H1 (cell line): Measurements from ENCODE around the gene GAD2. TPM values are rescaled to one million over a fixed set of nuclear protein-coding genes. Genes with fewer than 3 reads are reported as not detected.

Source experiments
- CTCF ChIA-PET: fragments of 300-600 bp; sonication (Branson Sonifier 250); formaldehyde crosslinking; loops from one replicate; lab custom pipeline; 2021; ENCODE audit not compliant: partially characterized antibody; lab: Charles Lee
- POLR2A ChIA-PET: fragments of 300-600 bp; sonication (Branson Sonifier 250); formaldehyde crosslinking; loops from one replicate; lab custom pipeline; 2021; ENCODE audit warnings: inconsistent platforms; ENCODE audit not compliant: partially characterized antibody; lab: Charles Lee
- DNase-seq, 2 experiments: peaks; one replicate each; pipeline versions ENCODE4 v3.0.0 to v3.0.0-alpha.2; 2010 to 2022; ENCODE audit warnings: low spot score in 2 of 2, low read depth in 1 of 2, mixed read lengths in 1 of 2
- FAIRE-seq: peaks from 2 replicates; lab custom pipeline; 2011; peaks lifted over from hg19 to GRCh38; lab: Jason Lieb, UNC
- H2AFZ ChIP-seq: 2 replicates; pipeline ENCODE4 v1.8.1; 2012; ENCODE audit warnings: low read length, inconsistent platforms
- H2AK5ac ChIP-seq: 2 replicates; pipeline ENCODE4 v1.6.1; 2013; ENCODE audit warnings: low read depth, low read length
- H2BK120ac ChIP-seq: replicated peaks from 2 replicates; pipeline ENCODE3; 2013; ENCODE audit warnings: low read depth, low read length, inconsistent platforms
- H2BK12ac ChIP-seq: 2 replicates; pipeline ENCODE4 v1.6.1; 2013; ENCODE audit warnings: low read depth, low read length
- H2BK15ac ChIP-seq: 2 replicates; pipeline ENCODE4 v1.6.1; 2013; ENCODE audit warnings: low read length
- H2BK20ac ChIP-seq: 2 replicates; pipeline ENCODE4 v1.6.1; 2013; ENCODE audit warnings: low read length
- H2BK5ac ChIP-seq: 2 replicates; pipeline ENCODE4 v1.6.1; 2013; ENCODE audit warnings: low read depth, low read length
- H3K14ac ChIP-seq: 2 replicates; pipeline ENCODE4 v1.6.1; 2013; ENCODE audit warnings: inconsistent platforms; ENCODE audit not compliant: insufficient read length
- H3K18ac ChIP-seq: 2 replicates; pipeline ENCODE4 v1.6.1; 2013; ENCODE audit warnings: low read length; ENCODE audit errors: extremely low read depth
- H3K23ac ChIP-seq: 2 replicates; pipeline ENCODE4 v1.6.1; 2013; ENCODE audit warnings: inconsistent platforms; ENCODE audit not compliant: insufficient read length
- H3K23me2 ChIP-seq: 2 replicates; pipeline ENCODE4 v1.6.1; 2013; ENCODE audit warnings: low read depth, low read length
- H3K27ac ChIP-seq: 2 replicates; pipeline ENCODE4 v1.6.1; 2011; ENCODE audit warnings: low read depth, low read length, inconsistent platforms
- H3K27me3 ChIP-seq, 4 experiments: replicated peaks in 1 of 4; 1 replicate in 1 of 4; 2 replicates in 3 of 4; pipeline versions ENCODE4 v1.6.1 to v1.8.1; 2011 to 2013; ENCODE audit warnings: low read length in 3 of 4, mild to moderate bottlenecking in 3 of 4, inconsistent platforms in 2 of 4, mixed read lengths in 2 of 4, moderate library complexity in 1 of 4; ENCODE audit not compliant: control insufficient read depth in 3 of 4, insufficient read depth in 3 of 4; ENCODE audit errors: extremely low read depth in 1 of 4
- H3K36me3 ChIP-seq, 4 experiments: 2 replicates each; pipeline versions ENCODE4 v1.6.1 to v1.8.1; 2011 to 2013; ENCODE audit warnings: mild to moderate bottlenecking in 4 of 4, low read length in 3 of 4, moderate library complexity in 2 of 4, control low read depth in 1 of 4, inconsistent platforms in 1 of 4; ENCODE audit not compliant: insufficient read depth in 4 of 4, control insufficient read depth in 2 of 4
- H3K4ac ChIP-seq: replicated peaks from 2 replicates; pipeline ENCODE3; 2013; ENCODE audit warnings: low read length, low read depth, mixed read lengths, inconsistent platforms; ENCODE audit not compliant: insufficient read length
- H3K4me1 ChIP-seq, 4 experiments: replicated peaks in 1 of 4; 1 replicate in 1 of 4; 2 replicates in 3 of 4; pipeline versions ENCODE4 v1.6.1 to v1.8.1; 2011 to 2013; ENCODE audit warnings: low read length in 3 of 4, inconsistent platforms in 2 of 4, mixed read lengths in 1 of 4; ENCODE audit not compliant: insufficient read depth in 4 of 4, control insufficient read depth in 3 of 4
- H3K4me2 ChIP-seq, 2 experiments: 2 replicates each; pipeline versions ENCODE4 v1.6.1 to v1.8.1; 2011 to 2013; ENCODE audit warnings: low read depth in 2 of 2, low read length in 2 of 2, control low read depth in 1 of 2, inconsistent platforms in 1 of 2, mild to moderate bottlenecking in 1 of 2; ENCODE audit not compliant: insufficient read depth in 1 of 2
- H3K4me3 ChIP-seq, 4 experiments: fragments of 200-600, 300-600 bp in 1 of 4; sonication (generic), shearing (Covaris generic), sonication (Bioruptor Twin) in 1 of 4; 2 replicates each; pipeline versions ENCODE4 v1.5.1 to v1.8.1; 2011 to 2016; ENCODE audit warnings: low read length in 4 of 4, low read depth in 3 of 4, control low read depth in 2 of 4, inconsistent platforms in 2 of 4, mild to moderate bottlenecking in 2 of 4, mixed read lengths in 1 of 4, moderate library complexity in 1 of 4; ENCODE audit not compliant: insufficient read depth in 2 of 4; ENCODE audit errors: extremely low read depth in 1 of 4
- H3K56ac ChIP-seq: replicated peaks from 2 replicates; pipeline ENCODE3; 2013; ENCODE audit warnings: low read depth, mild to moderate bottlenecking, mixed read lengths, low read length, inconsistent platforms; ENCODE audit not compliant: insufficient read length
- H3K79me1 ChIP-seq: 2 replicates; pipeline ENCODE4 v1.6.1; 2013; ENCODE audit warnings: low read depth, low read length, control low read depth
- H3K79me2 ChIP-seq, 2 experiments: 2 replicates each; pipeline versions ENCODE4 v1.6.1 to v1.8.1; 2012 to 2013; ENCODE audit warnings: low read length in 2 of 2, mild to moderate bottlenecking in 2 of 2, inconsistent platforms in 1 of 2; ENCODE audit not compliant: insufficient read depth in 2 of 2, control insufficient read depth in 1 of 2
- H3K9ac ChIP-seq, 4 experiments: replicated peaks in 1 of 4; 1 replicate in 1 of 4; 2 replicates in 3 of 4; pipeline versions ENCODE4 v1.6.1 to v1.8.1; 2011 to 2013; ENCODE audit warnings: low read depth in 3 of 4, low read length in 3 of 4, control low read depth in 2 of 4, mild to moderate bottlenecking in 2 of 4, moderate library complexity in 2 of 4, inconsistent platforms in 1 of 4; ENCODE audit errors: extremely low read depth in 1 of 4
- H3K9me3 ChIP-seq, 2 experiments: 2 replicates each; pipeline versions ENCODE4 v1.6.1 to v1.8.1; 2012 to 2013; ENCODE audit warnings: mild to moderate bottlenecking in 2 of 2, moderate library complexity in 2 of 2, control low read depth in 1 of 2, inconsistent platforms in 1 of 2, low read depth in 1 of 2, low read length in 1 of 2, mixed read lengths in 1 of 2; ENCODE audit not compliant: insufficient read depth in 2 of 2
- H4K20me1 ChIP-seq, 2 experiments: replicated peaks in 1 of 2; 2 replicates each; pipeline versions ENCODE3 to v1.8.1; 2011 to 2013; ENCODE audit warnings: inconsistent platforms in 2 of 2, low read length in 2 of 2, mild to moderate bottlenecking in 1 of 2; ENCODE audit not compliant: insufficient read depth in 2 of 2, control insufficient read depth in 1 of 2
- H4K5ac ChIP-seq: 2 replicates; pipeline ENCODE4 v1.6.1; 2013; ENCODE audit warnings: low read length, low read depth, mixed read lengths, inconsistent platforms; ENCODE audit not compliant: insufficient read length
- H4K8ac ChIP-seq: 2 replicates; pipeline ENCODE4 v1.8.0; 2013; ENCODE audit warnings: mild to moderate bottlenecking, moderate library complexity, low read length, inconsistent platforms; ENCODE audit not compliant: insufficient read depth; ENCODE audit errors: extremely low read depth
- H4K91ac ChIP-seq: replicated peaks from 2 replicates; pipeline ENCODE3; 2013; ENCODE audit warnings: low read length, mixed read lengths, inconsistent platforms; ENCODE audit not compliant: insufficient read length
- CBX5 ChIP-seq: fragments of 300-800, 300-1000 bp; sonication (generic); IDR thresholded peaks from 2 replicates; pipeline ENCODE4 v1.7.1; 2016; ENCODE audit warnings: antibody characterized with exemption, low read length, low read depth
- CREB1 ChIP-seq: IDR thresholded peaks from 2 replicates; pipeline ENCODE4 v1.6.1; 2012; ENCODE audit warnings: inconsistent platforms
- KDM5A ChIP-seq: fragments of 200-600 bp; IDR thresholded peaks from 2 replicates; pipeline ENCODE4 v1.7.1; 2012; ENCODE audit warnings: mild to moderate bottlenecking, low read length, inconsistent platforms, mixed read lengths
- NANOG ChIP-seq: IDR thresholded peaks from 2 replicates; pipeline ENCODE4 v1.6.1; 2011; ENCODE audit warnings: low read length, low read depth, mild to moderate bottlenecking, inconsistent platforms; ENCODE audit not compliant: insufficient read depth, poor library complexity, severe bottlenecking
- RFX5 ChIP-seq: IDR thresholded peaks from 2 replicates; pipeline ENCODE4 v1.6.1; 2011; ENCODE audit warnings: low read depth, low read length, improper control_type of control experiment, borderline replicate concordance
- SIRT6 ChIP-seq: IDR thresholded peaks from one replicate; pipeline ENCODE4 v1.7.1; 2012; ENCODE audit warnings: low read length, inconsistent platforms
- SUZ12 ChIP-seq: fragments of 200-600 bp; sonication (generic); IDR thresholded peaks from 2 replicates; pipeline ENCODE4 v1.6.1; 2012; ENCODE audit warnings: mild to moderate bottlenecking, inconsistent platforms, low read length, moderate library complexity, mixed read lengths
- TAF1 ChIP-seq: IDR thresholded peaks from 2 replicates; pipeline ENCODE4 v1.6.1; 2011; ENCODE audit warnings: mild to moderate bottlenecking, low read depth, low read length
- TAF7 ChIP-seq: optimal IDR thresholded peaks from 2 replicates; pipeline ENCODE3; 2011; ENCODE audit warnings: low read depth, mild to moderate bottlenecking, inconsistent platforms, low read length, moderate library complexity, borderline replicate concordance
- WGBS, 2 experiments: shearing (Covaris generic) in 1 of 2; methylation state at CpG; one replicate each; pipeline versions ENCODE4 v1.1.6 to v1.1.7; 2013 to 2015; ENCODE audit warnings: low lambda C conversion rate in 2 of 2, mixed read lengths in 2 of 2, inconsistent platforms in 1 of 2, low coverage in 1 of 2, missing lambda C conversion rate in 1 of 2; ENCODE audit not compliant: insufficient replicate concordance in 2 of 2, insufficient coverage in 1 of 2, insufficient read length in 1 of 2; ENCODE audit errors: extremely low coverage in 1 of 2, missing lambda C conversion rate in 1 of 2; 5-methylcytosine and 5-hydroxymethylcytosine counted together
- polyA plus RNA-seq, 7 experiments: library from polyadenylated mRNA; depleted of rRNA in 3 of 7; stranded (reverse) in 5 of 7; unstranded in 2 of 7; fragments of >200 nt in 5 of 7; fragments of 200-250 nt in 2 of 7; gene quantifications; 1 replicate in 5 of 7; 2 replicates in 1 of 7; 4 replicates in 1 of 7; pipeline versions ENCODE4 v1.2.1 to v1.2.3, GENCODE V29; 2011 to 2013; ENCODE audit warnings: missing spikeins in 2 of 7, mixed read lengths in 2 of 7
- total RNA-seq: library from RNA; stranded (reverse); fragmentation: NEBNext Ultra II Directional; extraction: Animal tissue kit (Norgen Biotek cat#: 25700); gene quantifications from 2 replicates; pipeline ENCODE4 v1.2.1, GENCODE V29; 2021

Gene GAD2
- total and polyA plus RNA-seq, 2 of the 8 experiments (the other 6 are each of a cell fraction or from before 2014, with no cell fraction given), result 0.30 to 0.47 TPM

DNA sequence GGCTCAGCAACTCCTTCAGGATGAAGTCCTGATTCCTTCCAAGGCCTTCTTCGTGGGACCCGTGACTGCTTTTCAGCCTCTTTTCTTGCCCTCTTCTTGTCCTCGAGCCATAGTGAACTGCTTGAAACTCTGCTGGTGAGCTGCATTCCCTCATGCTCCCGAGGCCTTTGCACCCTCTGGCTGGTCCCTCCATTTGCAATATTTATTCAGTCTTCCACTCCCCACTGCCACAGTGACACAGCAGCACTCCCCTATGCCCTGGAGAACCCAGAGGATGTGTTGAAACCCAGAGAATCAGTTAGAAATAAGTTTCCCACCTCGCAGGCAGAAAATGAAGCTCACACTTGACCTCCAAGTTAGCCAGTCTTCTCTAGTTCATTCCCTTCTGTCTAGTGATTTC lies 22.3 kb upstream of the GAD2 start:
- H3K9me3 ChIP-seq, result no peaks in the 10 kb centered on the region
- H2BK12ac ChIP-seq, result no peak overlapping the region
- ChIA-PET CTCF (interaction anchor here (0.5 to 1.1 kb wide), 2 partner anchors 9 to 71 kb away, joined by 3 read pairs; no protein-coding TSS in a partner anchor), POLR2A (no interaction called here)
- no peak overlapping the region for H3K27ac ChIP-seq
- H4K91ac ChIP-seq, result no peak overlapping the region
- no peak overlapping the region for H2BK5ac ChIP-seq
- H4K8ac ChIP-seq, result no peak overlapping the region
- no peak overlapping the region for H3K4me3 ChIP-seq
- H4K20me1 ChIP-seq, result no peaks in the 10 kb centered on the region
- no peaks in the 10 kb centered on the region for H3K36me3 ChIP-seq
- DNase-seq, result no peak
- no peak overlapping the region for H3K14ac ChIP-seq
- H4K5ac ChIP-seq, result no peak overlapping the region
- H2BK15ac ChIP-seq, result no peak overlapping the region
- no peak overlapping the region for H3K4me2 ChIP-seq
- no peak overlapping the region for H3K23ac ChIP-seq
- no peaks in the 10 kb centered on the region for H3K4me1 ChIP-seq
- no peak overlapping the region for H3K9ac ChIP-seq
- no peaks in the 10 kb centered on the region for H3K79me2 ChIP-seq
- H3K79me1 ChIP-seq, result no peaks in the 10 kb centered on the region
- WGBS, 2 experiments, result 81% methylated on average over 5 of the region's 5 CpGs; no CpG with 5 or more reads in 1 of the 2 experiments
- no peak overlapping the region for H3K4ac ChIP-seq
- H2AK5ac ChIP-seq, result no peak overlapping the region
- no peaks in the 10 kb centered on the region for H3K27me3 ChIP-seq
- no peak for FAIRE-seq
- TF ChIP-seq RFX5, result no peak
- no peak for TF ChIP-seq CBX5
- TF ChIP-seq SIRT6, result no peak
- no peak for TF ChIP-seq TAF7
- no peak for TF ChIP-seq CREB1
- no peak for TF ChIP-seq NANOG
- no peak for TF ChIP-seq TAF1
- no peak for TF ChIP-seq SUZ12
- no peak for TF ChIP-seq KDM5A
- H3K56ac ChIP-seq, result no peak overlapping the region
- no peak overlapping the region for H2BK20ac ChIP-seq
- H3K23me2 ChIP-seq, result no peaks in the 10 kb centered on the region
- H2AFZ ChIP-seq, result no peak overlapping the region
- no peak overlapping the region for H2BK120ac ChIP-seq
- no peak overlapping the region for H3K18ac ChIP-seq
